Activated CD4-positive, alpha-beta T cell treated with anti-CD3 and anti-CD28 coated beads, Interleukin-2, amount 50 U/mL, for 24 hours (primary cell): ENCODE results near the gene UBE2D2.
"Not testable (repeated sequence)": the region's sequence is repeated elsewhere in the genome, so short reads cannot be mapped to it uniquely, and the experiment has no call there.

Experiments
- DNase-seq, 2 donors: peaks; one replicate each; pipeline ENCODE4 v3.0.0-alpha.2; 2020; ENCODE audit warnings: low read depth in 1 of 2, low spot score in 1 of 2

UBE2D2 gene

DNA sequence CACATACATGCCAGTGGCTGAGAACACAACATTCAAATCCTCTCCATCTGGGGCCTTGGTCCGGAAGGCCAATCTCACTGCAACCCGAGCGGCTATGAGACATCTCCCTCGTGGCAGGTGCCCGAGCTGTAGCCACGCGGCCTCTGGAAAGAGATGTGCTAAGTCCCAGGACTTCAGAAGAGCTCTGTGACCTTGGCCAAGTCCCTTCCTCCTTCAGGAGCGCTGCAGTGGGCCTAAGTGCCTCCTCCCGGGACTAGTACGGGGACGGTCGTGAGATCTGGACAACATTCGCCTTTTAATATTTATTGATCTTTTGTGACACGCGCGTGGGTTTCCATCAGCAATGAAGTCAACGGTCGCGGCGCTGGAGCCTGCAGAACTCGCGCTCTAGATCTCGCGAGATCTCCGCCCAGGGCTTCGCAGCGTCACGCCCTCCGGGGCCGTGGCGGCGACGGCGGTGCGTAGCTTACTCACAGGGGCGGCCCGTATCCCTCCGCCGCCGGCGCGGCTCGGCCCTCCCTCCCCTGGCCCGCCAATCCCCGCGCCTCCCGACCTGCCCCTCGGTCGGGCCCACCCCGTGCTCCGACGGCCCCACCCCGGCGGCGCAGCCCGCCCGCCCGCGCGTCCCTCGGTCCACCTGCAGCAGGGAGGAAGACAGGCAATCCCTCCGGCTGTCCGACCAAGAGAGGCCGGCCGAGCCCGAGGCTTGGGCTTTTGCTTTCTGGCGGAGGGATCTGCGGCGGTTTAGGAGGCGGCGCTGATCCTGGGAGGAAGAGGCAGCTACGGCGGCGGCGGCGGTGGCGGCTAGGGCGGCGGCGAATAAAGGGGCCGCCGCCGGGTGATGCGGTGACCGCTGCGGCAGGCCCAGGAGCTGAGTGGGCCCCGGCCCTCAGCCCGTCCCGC is at the start of gene UBE2D2:
TSS of gene UBE2D2 (plus strand) at position 588 of the 903 bp plus-strand sequence. CDS start 453 bp downstream, outside the sequence.
- peak; percentile 95 to 96 for DNase-seq

DNA sequence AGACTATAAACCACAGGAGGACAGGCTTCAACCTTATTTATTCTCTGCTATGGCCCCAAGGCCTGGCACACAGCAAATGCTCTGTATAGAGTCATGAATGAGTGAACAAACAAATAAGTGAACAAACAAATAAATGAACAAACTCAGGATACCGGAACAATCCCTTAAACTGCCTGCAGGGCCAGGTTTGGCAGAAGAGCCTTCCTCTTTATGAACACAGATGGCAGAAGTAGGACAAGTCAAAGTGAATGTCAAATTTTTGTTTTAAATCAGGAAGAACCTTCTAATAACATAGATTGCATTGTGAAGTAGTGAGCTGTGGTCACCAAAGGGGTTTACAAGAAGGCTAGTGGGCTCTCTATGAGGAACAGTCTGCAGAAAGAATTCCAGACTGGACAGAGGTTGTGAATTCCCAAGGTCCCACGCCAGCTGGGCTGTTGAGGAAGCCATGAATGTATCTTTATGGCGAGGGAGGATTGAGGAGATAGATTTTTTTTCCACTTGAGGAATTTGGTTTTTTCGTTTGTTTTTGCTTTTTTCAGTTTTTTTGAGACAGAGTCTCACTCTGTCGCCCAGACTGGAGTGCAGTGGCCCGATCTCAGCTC is 48.3 kb upstream of the UBE2D2 start:
- DNase-seq: no peak

DNA sequence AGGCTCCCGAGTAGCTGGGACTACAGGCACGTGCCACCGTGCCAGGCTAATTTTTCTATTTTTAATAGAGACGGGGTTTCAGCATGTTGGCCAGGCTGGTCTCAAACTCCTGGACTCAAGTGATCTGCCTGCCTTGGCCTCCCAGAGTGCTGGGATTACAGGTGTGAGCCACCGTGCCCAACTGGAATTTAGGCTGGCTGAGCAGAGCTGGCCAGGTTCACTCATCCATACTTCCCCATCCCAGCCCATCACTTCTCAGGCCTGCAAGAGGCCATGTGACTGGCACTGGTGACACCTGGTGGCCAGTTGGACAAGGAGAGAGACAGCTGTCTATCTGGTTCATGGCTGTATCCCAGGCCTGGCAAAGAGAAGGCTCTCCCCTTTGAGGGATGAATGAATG is 47.7 kb upstream of the UBE2D2 start:
- peak; percentile 52 to 69 for DNase-seq

DNA sequence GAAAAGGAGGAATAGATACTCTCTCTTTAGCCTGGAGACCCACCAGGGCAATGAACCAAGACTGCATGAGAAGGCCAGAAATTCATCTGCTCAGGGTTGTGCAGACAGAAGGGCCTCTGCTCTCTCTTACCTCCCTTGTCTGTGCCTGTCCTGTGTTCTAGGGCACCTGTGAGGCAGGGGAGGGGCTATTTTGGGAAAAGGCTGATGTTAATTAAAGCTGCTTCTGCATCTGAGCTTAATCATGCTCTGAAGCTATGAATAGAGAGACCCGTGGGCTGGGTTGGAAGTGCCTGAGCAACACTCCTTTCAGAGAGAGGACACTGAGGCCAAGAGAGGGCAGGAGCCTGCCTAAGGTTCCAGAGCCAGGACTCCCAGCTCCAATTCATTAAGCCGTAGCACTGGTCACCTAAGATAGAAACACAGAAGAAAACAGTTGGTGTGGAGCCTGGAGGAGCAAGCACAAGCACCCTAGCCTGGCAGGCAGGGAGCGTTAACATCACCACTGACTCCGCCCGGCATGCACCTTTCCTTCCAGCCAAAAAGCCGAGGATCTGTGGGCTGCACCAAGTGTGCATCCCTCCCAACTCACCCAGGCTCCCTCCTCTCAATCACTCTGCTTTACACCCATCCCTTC is 47.2 kb upstream of the UBE2D2 start:
- DNase-seq: no peak

DNA sequence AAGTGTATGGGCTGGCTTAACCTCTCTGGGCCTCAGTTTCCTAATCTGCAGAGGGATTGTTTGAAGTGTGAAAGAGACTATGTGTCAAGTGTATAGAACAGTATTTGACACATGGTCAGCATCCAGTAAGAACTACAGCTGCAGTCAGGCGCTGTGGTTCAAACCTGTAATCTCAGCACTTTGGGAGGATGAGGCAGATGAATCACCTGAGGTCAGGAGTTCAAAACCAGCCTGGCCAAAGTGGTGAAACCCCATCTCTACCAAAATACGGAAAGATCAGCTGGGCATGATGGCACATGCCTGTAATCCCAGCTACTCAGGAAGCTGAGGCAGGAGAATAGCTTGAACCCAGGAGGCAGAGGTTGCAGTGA is 46.7 kb upstream of the UBE2D2 start:
- DNase-seq: no peak

DNA sequence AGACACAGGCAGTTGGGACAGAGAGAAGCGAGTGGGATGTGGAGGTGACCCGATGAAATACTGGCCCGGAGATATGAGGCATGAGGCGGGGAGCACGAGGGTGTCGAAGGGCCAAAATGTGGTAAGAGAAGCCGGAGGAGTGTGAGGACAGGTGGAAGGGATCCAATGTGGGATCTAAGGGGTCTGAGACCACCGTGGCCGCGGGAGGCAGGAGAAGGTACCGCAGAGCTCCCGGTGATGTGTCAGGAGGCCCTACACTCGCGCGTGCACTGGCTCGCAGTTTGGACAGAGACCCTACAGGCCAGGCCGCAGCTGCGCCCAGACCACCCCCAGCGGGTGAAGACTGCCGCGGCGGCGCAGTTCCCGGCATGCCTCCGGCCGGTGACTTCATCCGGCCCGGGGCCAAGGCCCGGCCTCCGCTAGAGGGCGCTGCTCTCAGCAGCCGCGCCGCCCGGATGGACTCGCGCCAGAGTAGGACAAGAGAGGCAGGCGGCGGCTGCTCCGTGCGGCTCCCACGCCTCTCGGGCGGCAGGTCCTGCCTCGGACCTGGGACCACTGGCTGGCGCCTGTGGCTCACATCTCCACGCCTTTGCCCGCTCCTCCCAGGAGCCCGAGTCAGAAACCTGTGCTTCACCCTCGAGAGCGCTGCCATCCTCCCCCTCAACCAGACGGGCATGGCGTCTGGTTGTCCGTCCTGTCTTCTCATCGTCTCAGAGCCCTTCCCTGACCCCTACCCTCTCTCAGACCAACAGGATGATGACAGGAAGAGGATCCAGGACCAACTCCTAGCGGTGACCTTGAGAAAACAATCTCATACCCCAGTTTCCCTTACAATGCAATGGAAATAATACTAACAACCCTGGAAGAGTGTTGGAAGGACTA is 43.2 kb upstream of the UBE2D2 start:
- peak; percentile 85 to 89 for DNase-seq

DNA sequence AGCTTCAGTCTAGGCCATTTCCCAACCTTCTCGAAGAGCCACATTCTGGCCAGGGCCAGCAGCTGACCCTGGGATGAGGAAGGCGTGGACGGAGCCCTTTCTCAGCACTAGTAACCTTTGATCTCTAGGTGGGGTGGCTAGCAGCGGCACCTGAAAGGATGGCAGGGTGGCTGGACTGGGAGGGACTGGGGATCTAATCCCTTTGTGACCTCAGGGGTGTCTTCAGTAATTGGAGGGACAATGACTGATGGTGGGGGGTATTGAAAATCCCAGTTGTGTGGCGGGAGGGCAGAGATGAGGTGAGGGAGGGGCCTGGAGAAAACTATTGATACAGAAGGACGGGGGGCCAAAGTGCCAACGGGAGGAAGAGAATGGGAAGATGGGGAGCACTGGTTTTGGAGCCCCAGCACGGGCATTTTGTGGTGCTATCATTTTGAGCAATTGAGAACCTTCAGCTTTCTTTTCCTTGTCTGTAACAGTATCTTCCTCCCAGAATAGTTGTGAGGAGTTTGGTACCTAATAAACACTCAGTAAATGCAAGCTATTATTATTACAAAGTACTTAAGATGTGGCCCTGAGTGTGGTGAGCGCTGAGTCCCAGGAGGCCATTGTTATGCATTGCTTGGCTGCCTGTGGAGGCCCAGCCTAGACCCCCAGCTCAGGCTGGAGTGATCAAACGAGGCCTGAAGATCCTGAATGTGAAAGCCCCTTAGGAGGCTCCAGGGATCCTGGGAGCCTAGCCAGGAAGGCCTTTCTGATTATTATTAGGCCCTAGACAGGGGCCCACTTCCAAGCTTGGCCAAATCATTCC is 37.3 kb upstream of the UBE2D2 start:
- DNase-seq: no peak

DNA sequence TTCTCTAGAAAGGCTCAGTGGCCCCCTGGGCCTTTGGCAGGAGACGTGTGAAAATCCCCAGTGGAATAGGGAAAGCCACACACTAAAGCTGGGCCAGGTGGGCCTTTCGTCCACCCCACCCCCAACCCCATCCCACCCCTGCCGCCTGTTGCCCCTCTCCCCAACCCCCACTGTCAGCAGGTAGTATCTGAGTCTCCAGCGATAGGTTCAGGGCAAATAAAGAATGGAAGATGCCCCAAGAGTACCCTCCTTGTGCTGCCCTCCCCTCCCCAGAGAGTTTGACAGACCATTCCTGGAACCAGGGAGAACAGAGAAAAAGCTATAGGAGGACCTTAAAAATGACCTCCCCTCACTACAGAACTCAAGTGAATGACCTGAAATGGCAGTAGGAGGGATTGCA is 36.7 kb upstream of the UBE2D2 start:
- DNase-seq: no peak

DNA sequence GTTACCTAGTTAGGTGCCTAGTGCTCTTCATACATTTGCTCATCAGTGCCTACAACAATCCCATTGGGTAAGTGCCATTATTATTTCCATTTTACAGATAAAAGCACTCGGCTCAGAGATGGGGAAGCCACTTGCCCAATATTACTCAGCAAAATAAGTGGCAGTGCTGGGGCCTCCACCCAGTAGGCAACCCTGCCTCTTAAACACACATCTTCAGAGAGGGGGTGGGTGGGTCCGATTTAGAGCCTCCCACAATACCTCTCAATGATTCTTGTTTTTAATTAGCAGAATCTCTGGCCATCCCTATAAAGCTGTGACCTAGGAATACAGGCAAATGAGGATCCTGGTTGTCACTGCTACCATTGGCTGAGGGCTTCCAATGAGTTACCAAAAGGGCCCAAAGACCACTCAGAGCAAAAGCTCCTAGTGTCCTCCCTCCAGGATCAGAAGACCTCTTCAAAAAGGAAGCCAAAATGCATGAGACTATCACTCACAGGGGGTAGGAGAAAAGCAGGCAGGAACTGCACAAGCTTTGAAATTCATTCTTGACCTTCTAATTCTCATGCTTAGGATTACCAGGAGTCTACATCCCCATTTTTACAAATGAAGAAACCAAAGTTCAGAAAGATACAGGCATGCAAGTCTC is 36.1 kb upstream of the UBE2D2 start:
- no peak for DNase-seq

GRCh38 chr5:139525586-139526308 is 35.4 kb upstream of the UBE2D2 start:
- DNase-seq: not testable (repeated sequence)

GRCh38 chr5:139526309-139527089 is 34.6 kb upstream of the UBE2D2 start:
- DNase-seq: not testable (repeated sequence)

DNA sequence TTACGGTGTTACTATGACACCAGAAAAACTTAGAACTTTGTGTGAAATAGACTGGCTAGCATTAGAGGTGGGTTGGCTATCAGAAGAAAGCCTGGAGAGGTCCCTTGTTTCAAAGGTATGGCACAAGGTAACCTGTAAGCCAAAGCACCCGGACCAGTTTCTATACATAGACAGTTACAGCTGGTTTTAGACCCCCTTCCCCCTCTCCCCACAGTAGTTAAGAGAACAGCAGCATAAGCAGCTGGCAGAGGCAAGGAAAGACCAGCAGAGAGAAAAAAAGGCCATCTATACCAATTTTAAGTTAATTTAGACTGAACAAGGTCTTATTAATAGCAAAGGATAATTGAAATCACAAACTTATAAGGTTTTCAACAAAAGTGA is 34.1 kb upstream of the UBE2D2 start:
- not testable (repeated sequence) for DNase-seq

DNA sequence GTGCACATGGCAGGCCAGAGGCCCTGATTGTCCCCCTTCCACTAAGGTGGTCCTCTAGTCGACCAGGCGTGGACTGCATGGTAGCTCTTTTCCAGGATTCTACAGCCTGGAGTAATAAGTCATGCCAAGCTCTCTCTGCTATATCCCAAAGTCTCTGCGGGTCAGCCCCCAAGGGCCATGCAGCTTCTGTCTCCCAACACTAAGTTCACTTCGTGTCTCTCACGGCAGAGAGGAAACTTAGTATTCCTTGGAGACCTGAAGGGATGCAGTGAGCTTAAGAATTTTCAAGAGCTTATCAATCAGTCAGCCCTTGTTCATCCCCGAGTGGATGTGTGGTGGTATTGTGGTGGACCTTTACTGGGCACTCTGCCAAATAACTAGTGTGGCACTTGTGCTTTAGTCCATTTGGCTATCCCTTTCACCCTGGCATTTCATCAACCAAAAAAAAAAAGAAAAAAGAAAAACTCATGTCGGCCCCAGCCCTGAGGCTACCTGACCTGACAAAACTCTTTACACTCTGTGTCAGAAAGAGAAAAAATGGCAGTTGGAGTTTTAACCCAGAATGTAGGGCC is 33.2 kb upstream of the UBE2D2 start:
- DNase-seq: not testable (repeated sequence)

DNA sequence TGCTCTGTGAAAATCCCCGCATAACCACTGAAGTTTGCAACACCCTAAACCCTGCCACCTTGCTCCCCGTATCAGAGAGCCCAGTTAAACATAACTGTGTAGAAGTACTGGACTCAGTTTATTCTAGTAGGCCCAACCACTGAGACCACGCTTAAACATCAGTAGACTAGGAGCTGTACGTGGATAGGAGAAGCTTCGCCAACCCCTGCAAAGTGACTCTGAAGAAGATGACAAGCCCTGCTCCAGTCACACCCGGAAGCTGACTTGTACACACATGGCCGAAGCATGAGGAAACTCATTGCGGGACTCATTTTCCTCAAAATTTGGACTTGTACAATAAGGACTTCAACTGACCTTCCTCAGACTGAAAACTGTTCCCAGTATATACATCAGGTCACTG is 32.4 kb upstream of the UBE2D2 start:
- not testable (repeated sequence) for DNase-seq

GRCh38 chr5:139530079-139530478 is 31.1 kb upstream of the UBE2D2 start:
- DNase-seq: not testable (repeated sequence)

- no peak for DNase-seq
These were observed 29.4 kb upstream of the UBE2D2 start for GRCh38 chr5:139531772-139532169.

DNA sequence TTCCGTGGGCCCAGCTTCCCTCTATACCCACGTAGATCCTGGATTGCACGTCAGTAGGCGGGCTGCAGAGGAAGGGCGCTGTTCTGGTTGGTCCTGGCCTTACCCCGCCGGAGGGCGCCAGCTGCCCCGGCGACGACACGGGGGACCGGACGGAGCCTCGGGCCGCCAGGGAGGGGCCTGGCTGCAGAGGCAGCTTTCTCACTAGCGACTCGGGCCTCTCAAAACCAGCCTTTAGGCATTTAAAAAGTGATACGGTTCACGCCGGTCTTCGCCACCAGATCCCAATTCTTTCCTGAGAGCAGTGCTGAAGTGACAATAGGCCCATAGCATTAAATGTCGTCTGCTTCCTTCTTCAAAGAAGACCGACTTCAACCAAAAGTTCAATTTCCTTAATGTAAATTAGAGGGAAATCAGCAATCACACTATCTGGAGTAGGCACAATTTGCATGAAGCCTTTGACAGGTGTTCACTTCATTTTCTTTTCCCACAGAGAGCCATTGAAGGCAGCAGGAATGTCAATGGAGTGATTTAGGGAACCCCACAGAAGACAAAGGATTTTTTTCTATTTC is 17.6 kb upstream of the UBE2D2 start:
- DNase-seq: peak; percentile 8 to 11

GRCh38 chr5:139546593-139546992 is 14.5 kb upstream of the UBE2D2 start:
- DNase-seq: not testable (repeated sequence)
